ENCODE measurements around the gene PKIG.
"Not testable (repeated sequence)": the region's sequence is repeated elsewhere in the genome, so short reads cannot be mapped to it uniquely, and the experiment has no call there.

Gene PKIG

DNA sequence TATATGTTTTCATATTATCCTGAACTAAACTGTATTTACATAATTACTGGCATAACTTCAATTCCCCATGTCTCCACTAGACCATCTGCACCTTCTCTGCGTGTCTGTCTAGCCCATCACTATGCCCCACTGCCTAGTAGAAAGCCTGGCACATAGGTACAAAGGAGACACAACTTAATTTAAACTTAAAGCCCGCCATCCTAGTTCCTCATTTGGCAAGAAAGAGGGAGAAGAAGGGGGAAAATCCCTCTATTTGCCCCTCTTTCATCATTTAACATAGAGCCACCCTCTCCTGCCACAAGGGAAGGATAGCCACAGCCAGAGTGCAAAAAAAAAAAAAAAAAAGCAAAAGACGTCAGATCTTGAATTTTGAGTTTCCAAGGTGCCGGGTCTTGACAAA lies 1.8 kb downstream of the PKIG start:
- DNase-seq (ENCODE audit: low spot score): no peak
- TF ChIP-seq CTCF (IDR thresholded peaks at IDR 0.05; ENCODE audit: extremely low read depth, insufficient read depth, missing control alignments): no peak
- in situ Hi-C loops (cut with MboI; ENCODE audit: low pct_unique_long_range_greater_than_20kb, low sequenced_read_pairs, unreplicated experiment): no loop called here

- no peak for DNase-seq (ENCODE audit: low spot score)
- in situ Hi-C loops (cut with MboI; ENCODE audit: low pct_unique_long_range_greater_than_20kb, low sequenced_read_pairs, unreplicated experiment): no loop called here
- no peak for TF ChIP-seq CTCF (IDR thresholded peaks at IDR 0.05; ENCODE audit: extremely low read depth, insufficient read depth, missing control alignments)
Measured at GRCh38 chr20:44585057-44585963, 2.9 kb downstream of the PKIG start.

DNA sequence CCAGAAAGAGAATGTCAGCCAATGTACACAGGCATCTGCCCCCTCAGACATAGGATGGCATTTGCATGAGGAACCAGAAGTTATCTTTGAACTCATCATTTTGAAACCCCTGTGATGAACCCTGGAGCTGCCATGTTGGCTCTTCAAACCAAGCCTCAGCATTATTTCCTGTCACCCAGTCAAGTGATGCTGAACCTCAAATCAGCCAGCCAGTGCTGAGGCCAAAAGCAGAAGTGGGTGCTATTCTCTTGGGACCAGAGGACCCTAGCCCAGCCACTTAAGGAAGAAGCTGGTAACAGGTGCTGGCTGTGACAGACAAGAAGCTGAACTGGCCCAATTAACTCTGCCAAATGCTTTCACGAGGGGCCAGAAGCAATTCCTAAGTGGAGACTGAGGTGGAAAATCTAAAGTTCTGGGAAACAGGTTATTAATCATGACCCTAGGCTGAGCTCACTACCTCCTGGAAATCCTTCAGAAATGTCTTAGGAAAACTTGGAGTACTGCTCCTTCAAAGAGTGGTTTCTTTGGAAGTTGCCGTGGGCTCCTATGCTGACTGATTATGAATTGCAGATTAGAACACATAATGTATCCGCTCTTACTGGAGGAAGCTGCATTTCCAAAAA lies 4.0 kb downstream of the PKIG start:
- peak; percentile 54 for DNase-seq (ENCODE audit: low spot score)
- no peak for TF ChIP-seq CTCF (IDR thresholded peaks at IDR 0.05; ENCODE audit: extremely low read depth, insufficient read depth, missing control alignments)

DNA sequence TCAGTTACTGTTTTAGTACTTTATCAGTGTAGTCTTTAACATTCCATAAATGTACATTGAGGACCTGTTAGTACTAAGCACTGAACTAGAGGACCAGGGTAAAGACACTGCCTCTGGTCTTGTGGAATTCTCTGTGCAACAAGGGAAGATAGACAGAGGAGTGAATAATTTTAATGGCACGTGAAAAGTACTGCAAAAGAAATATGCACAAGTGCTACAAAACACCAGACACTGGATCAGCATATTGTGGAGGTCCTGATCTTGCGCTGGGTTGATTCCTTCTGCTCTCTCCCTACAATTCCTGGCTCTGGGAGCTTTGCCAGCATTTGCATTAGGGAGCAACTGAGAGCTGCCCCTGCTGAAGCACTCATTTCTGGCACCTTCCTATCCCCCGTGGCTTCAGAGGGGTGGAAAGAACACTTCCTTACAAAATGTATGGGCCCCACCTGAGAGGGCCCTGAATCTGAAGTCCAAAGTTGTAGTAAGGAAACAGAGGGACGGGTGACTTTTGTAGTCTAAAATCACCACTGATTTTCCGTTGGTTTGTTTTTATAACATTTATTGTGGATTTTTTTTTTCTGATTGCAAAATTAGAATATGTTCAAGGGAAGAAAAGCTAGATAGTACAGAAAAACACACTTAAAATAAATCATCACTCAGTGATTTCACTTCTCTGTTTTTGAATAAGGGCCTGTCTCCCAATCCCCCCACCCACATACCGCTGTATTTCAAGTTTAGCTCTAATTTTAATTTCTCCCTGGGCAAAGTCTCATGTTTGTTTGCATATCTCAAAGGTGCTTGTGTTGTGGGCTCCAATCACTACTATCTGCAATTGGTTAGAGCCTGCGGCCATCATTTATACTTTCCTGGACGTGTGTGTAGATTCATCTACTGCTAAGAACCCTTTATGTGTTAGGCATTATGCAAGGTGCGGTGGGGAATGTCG lies 4.9 kb downstream of the PKIG start:
- no peak for TF ChIP-seq CTCF (IDR thresholded peaks at IDR 0.05; ENCODE audit: extremely low read depth, insufficient read depth, missing control alignments)
- in situ Hi-C loops (cut with MboI; ENCODE audit: low pct_unique_long_range_greater_than_20kb, low sequenced_read_pairs, unreplicated experiment): no loop called here
- DNase-seq (ENCODE audit: low spot score): peak; percentile 36

More for the DNA sequence above, 4.0 kb downstream of the PKIG start:
- in situ Hi-C loops (cut with MboI; ENCODE audit: low pct_unique_long_range_greater_than_20kb, low sequenced_read_pairs, unreplicated experiment): no loop called here

- DNase-seq (ENCODE audit: low spot score); in situ Hi-C loops (cut with MboI; ENCODE audit: low pct_unique_long_range_greater_than_20kb, low sequenced_read_pairs, unreplicated experiment): not testable (repeated sequence)
Measured at GRCh38 chr20:44588321-44588720, 5.9 kb downstream of the PKIG start.

- in situ Hi-C loops (cut with MboI; ENCODE audit: low pct_unique_long_range_greater_than_20kb, low sequenced_read_pairs, unreplicated experiment): no loop called here
- TF ChIP-seq CTCF (IDR thresholded peaks at IDR 0.05; ENCODE audit: extremely low read depth, insufficient read depth, missing control alignments): no peak
- DNase-seq (ENCODE audit: low spot score): no peak
Measured at GRCh38 chr20:44589537-44589936, 7.2 kb downstream of the PKIG start.
